ENCODE measurements around the gene PROK1. TPM values are rescaled to one million over a fixed set of nuclear protein-coding genes. Genes with fewer than 3 reads are reported as not detected.

The PROK1 gene
- polyA plus RNA-seq, 2 of the 4 experiments (the other 2 are of a cell fraction) = not detected

GRCh38 chr1:110474444-110474843, 23.5 kb downstream of the PROK1 start:
- Histone ChIP-seq H3K4me3 (no peak overlapping the region), H3K4me1 (peaks cover 32% of the 10 kb centered on the region), H3K27ac (no peak overlapping the region), H3K4me2 (no peak overlapping the region), H3K9me3 (no peaks in the 10 kb centered on the region)
- FAIRE-seq (no peak), ATAC-seq (no peak), DNase-seq (ENCODE audit: low read depth in 1 of 2, low spot score in 1 of 2) (no peak)
- POLR2A ChIA-PET = no interaction called here
- CTCF ChIA-PET = interaction anchor here (0.7 to 4.6 kb wide), 4 partner anchors 8 to 22 kb away, joined by 3 to 32 read pairs (median 11); no protein-coding TSS in a partner anchor
- WGBS (ENCODE audit: missing lambda C conversion rate) = 98% methylated on average over 6 of the region's 6 CpGs
- no peak for TF ChIP-seq PHF8 (IDR thresholded peaks at IDR 0.05; ENCODE audit: borderline replicate concordance, low read depth)
- no peak for TF ChIP-seq CBX2 (IDR thresholded peaks at IDR 0.05; ENCODE audit: borderline replicate concordance, low read depth)
- no peak for TF ChIP-seq KDM1A (IDR thresholded peaks at IDR 0.05; ENCODE audit: low read depth)
- no peak for TF ChIP-seq BCL3 (IDR thresholded peaks at IDR 0.05)
- TF ChIP-seq GATA3 (IDR thresholded peaks at IDR 0.05; ENCODE audit: borderline replicate concordance) = no peak
- TF ChIP-seq JUN (IDR thresholded peaks at IDR 0.05) = no peak
- TF ChIP-seq ATOH8 (CRISPR knock-in tag; IDR thresholded peaks at IDR 0.05; ENCODE audit: low read depth) = no peak
- no peak for TF ChIP-seq HMGXB4 (CRISPR knock-in tag; IDR thresholded peaks at IDR 0.05; ENCODE audit: borderline replicate concordance)
- TF ChIP-seq ESRRA (IDR thresholded peaks at IDR 0.05; ENCODE audit: borderline replicate concordance, low read length) = no peak
- TF ChIP-seq FOSB (CRISPR knock-in tag; IDR thresholded peaks at IDR 0.05) = no peak
- TF ChIP-seq CTCF (IDR thresholded peaks at IDR 0.05) = no peak
- no peak for TF ChIP-seq USF2 (IDR thresholded peaks at IDR 0.05)
- no peak for TF ChIP-seq HOXA7 (CRISPR knock-in tag; IDR thresholded peaks at IDR 0.05)
- no peak for TF ChIP-seq NPAS2 (CRISPR knock-in tag; IDR thresholded peaks at IDR 0.05; ENCODE audit: borderline replicate concordance)
- no peak for TF ChIP-seq ZFP36 (IDR thresholded peaks at IDR 0.05; ENCODE audit: borderline replicate concordance, partially characterized antibody)
- no peak for TF ChIP-seq EHF (CRISPR knock-in tag; IDR thresholded peaks at IDR 0.05)
- TF ChIP-seq FOSL2 (IDR thresholded peaks at IDR 0.05) = no peak
- TF ChIP-seq FOSL2 (CRISPR knock-in tag; IDR thresholded peaks at IDR 0.05) = no peak
- TF ChIP-seq, protein P1, sequence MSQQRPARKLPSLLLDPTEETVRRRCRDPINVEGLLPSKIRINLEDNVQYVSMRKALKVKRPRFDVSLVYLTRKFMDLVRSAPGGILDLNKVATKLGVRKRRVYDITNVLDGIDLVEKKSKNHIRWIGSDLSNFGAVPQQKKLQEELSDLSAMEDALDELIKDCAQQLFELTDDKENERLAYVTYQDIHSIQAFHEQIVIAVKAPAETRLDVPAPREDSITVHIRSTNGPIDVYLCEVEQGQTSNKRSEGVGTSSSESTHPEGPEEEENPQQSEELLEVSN (IDR thresholded peaks at IDR 0.05; ENCODE audit: borderline replicate concordance, low read depth) = no peak
